CD4-positive, alpha-beta T cell (primary cell): ENCODE data around the gene RNASE8. TPM values are rescaled to one million over a fixed set of nuclear protein-coding genes. Genes with fewer than 3 reads are reported as not detected.

Experiments used
- ATAC-seq: fragments of 200-7000 bp; cut with Tn5 transposase; one replicate; pipeline ENCODE4 v1.10.0; 2022; ENCODE audit warnings: mild to moderate bottlenecking; ENCODE audit not compliant: poor library complexity
- CTCF ChIA-PET: fragments of 350-600 bp; sonication (Branson Sonifier 250); formaldehyde crosslinking; loops from one replicate; lab custom pipeline; 2021; ENCODE audit warnings: antibody characterized with exemption, inconsistent platforms; lab: Charles Lee
- POLR2A ChIA-PET: fragments of 350-600 bp; sonication (Branson Sonifier 250); formaldehyde crosslinking; loops from one replicate; lab custom pipeline; 2021; ENCODE audit warnings: antibody characterized with exemption, inconsistent platforms; lab: Charles Lee
- DNase-seq, 14 experiments: peaks; one replicate each; pipeline ENCODE4 v3.0.0-alpha.2; 2013 to 2020; ENCODE audit warnings: mixed read lengths in 2 of 14
- H3K27ac ChIP-seq, 2 donors: one replicate each; pipeline versions ENCODE4 v1.5.1 to v1.7.0; 2013; ENCODE audit warnings: low read length in 2 of 2, low read depth in 1 of 2, mild to moderate bottlenecking in 1 of 2
- H3K27me3 ChIP-seq, 2 experiments: 1 replicate in 1 of 2; 2 replicates in 1 of 2; pipeline versions ENCODE4 v1.6.1 to v1.7.0; 2013; ENCODE audit warnings: low read length in 2 of 2, control low read depth in 1 of 2, mild to moderate bottlenecking in 1 of 2, moderate library complexity in 1 of 2; ENCODE audit not compliant: insufficient read depth in 2 of 2, control insufficient read depth in 1 of 2
- H3K36me3 ChIP-seq: one replicate; pipeline ENCODE4 v1.6.1; 2013; ENCODE audit warnings: low read length, control low read depth; ENCODE audit not compliant: insufficient read depth
- H3K4me1 ChIP-seq: one replicate; pipeline ENCODE4 v1.6.1; 2013; ENCODE audit warnings: low read length, control low read depth; ENCODE audit not compliant: insufficient read depth
- H3K4me3 ChIP-seq: one replicate; pipeline ENCODE4 v1.5.1; 2013; ENCODE audit warnings: mild to moderate bottlenecking, low read length, moderate library complexity
- H3K9me3 ChIP-seq, 2 experiments: 1 replicate in 1 of 2; 2 replicates in 1 of 2; pipeline versions ENCODE4 v1.6.1 to v1.7.0; 2013; ENCODE audit warnings: low read length in 2 of 2, mild to moderate bottlenecking in 2 of 2, control low read depth in 1 of 2, moderate library complexity in 1 of 2; ENCODE audit not compliant: control insufficient read depth in 1 of 2, insufficient read depth in 1 of 2
- H3K27ac Mint-ChIP-seq: one replicate; pipeline ENCODE4 v1.8.0; 2020; ENCODE audit warnings: mixed read lengths
- H3K27me3 Mint-ChIP-seq: one replicate; pipeline ENCODE4 v1.8.0; 2021; ENCODE audit warnings: mixed read lengths
- H3K36me3 Mint-ChIP-seq: one replicate; pipeline ENCODE4 v1.8.0; 2021; ENCODE audit warnings: low read depth, mixed read lengths
- H3K4me1 Mint-ChIP-seq: one replicate; pipeline ENCODE4 v1.8.0; 2021; ENCODE audit warnings: low read depth, mixed read lengths
- H3K4me3 Mint-ChIP-seq: one replicate; pipeline ENCODE4 v1.8.0; 2020; ENCODE audit warnings: mild to moderate bottlenecking, mixed read lengths
- H3K9me3 Mint-ChIP-seq: one replicate; pipeline ENCODE4 v1.8.0; 2020; ENCODE audit warnings: mixed read lengths
- CTCF ChIP-seq: fragments of 200-600 bp; IDR thresholded peaks from one replicate; pipeline ENCODE4 v1.8.0; 2022; ENCODE audit warnings: antibody characterized with exemption, mild to moderate bottlenecking
- intact Hi-C, 2 experiments: fragments of 100-400 bp; cut with DNase I in 1 of 2; cut with micrococcal nuclease in 1 of 2; formaldehyde crosslinking; loops; one replicate each; pipeline versions ENCODE4 v1.15.1 to v1.9.0; 2023 to 2025; cut with DNase I, micrococcal nuclease
- total RNA-seq, 174 experiments: library from RNA in 2 of 174; stranded (reverse) in 2 of 174; gene quantifications; one replicate each; pipeline ENCODE4 v1.2.3 and lab custom pipeline; 2021 to 2026

The RNASE8 gene
- total RNA-seq, 2 experiments from 2014 or later: not detected

DNA sequence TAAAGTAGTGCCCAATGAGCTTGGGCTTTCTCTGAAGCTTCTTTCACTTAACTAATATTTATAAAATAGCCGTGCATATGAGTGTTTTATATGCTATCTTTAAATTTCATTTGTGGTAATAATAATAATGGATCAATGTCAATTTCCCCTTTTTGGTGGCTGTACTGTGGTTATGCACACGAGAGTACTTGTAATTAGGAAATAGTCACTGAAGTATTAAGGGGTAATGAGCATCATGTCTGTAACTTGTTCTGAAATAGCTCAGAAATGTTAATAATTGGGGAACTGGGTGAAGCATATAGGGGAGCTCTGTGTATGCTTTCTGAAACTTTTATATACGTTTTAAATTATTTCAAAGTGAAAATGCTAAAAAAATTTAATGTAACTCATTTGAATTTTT, 7.0 kb upstream of the RNASE8 start:
- H3K4me3 Mint-ChIP-seq: no peak overlapping the region
- Histone ChIP-seq H3K9me3 (no peaks in the 10 kb centered on the region), H3K4me3 (no peak overlapping the region), H3K27ac (no peak overlapping the region), H3K4me1 (no peaks in the 10 kb centered on the region), H3K27me3 (no peaks in the 10 kb centered on the region), H3K36me3 (no peaks in the 10 kb centered on the region)
- no peak overlapping the region for H3K27ac Mint-ChIP-seq
- no peaks in the 10 kb centered on the region for H3K36me3 Mint-ChIP-seq
- no peaks in the 10 kb centered on the region for H3K4me1 Mint-ChIP-seq
- DNase-seq: no peak
- H3K9me3 Mint-ChIP-seq: no peaks in the 10 kb centered on the region
- CTCF ChIA-PET: no interaction called here
- intact Hi-C loops: no loop called here
- POLR2A ChIA-PET: no interaction called here
- H3K27me3 Mint-ChIP-seq: peaks cover 16% of the 10 kb centered on the region
- TF ChIP-seq CTCF: no peak
- ATAC-seq: no peak

DNA sequence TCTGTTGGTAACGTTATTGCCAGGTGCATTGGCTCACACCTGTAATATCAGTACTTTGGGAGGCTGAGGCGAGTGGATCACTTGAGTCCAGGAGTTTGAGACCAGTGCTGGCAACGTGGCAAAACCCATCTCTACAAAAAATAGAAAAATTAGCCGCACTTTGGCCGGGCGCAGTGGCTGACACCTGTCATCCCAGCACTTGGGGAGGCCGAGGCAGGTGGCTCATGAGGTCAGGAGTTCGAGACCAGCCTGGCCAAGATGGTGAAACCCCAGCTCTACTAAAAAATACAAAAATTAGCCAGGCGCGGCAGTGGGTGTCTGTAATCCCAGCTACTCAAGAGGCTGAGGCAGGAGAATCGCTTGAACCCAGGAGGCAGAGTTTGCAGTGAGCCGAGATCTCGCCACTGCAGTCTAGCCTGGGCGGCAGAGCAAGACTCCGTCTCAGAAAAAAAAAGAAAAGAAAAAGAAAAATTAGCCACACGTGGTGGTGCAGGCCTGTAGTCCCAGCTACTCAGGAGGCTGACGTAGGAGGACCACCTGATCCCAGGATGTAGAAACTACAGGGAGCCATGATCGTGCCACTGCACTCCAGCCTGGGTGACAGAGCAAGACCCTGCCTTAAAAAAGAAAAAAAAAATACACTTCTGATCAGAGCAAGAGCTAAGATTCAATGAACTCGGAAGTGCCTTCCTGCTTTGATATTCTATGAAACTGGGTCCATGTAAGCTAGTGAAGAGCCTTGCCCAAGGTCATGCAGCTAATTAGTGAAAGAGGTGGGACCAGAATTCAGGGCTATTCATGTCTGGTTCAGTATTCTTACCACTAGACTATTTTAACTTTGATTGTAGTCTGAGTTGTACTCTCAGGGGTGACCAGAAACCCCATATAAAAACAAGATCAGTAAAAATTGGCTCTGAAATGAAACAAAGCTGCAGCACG, 4.2 kb upstream of the RNASE8 start:
- H3K4me3 Mint-ChIP-seq: no peak overlapping the region
- H3K27ac Mint-ChIP-seq: no peak overlapping the region
- Histone ChIP-seq H3K27ac (no peak overlapping the region), H3K4me1 (no peaks in the 10 kb centered on the region), H3K36me3 (no peaks in the 10 kb centered on the region), H3K27me3 (no peaks in the 10 kb centered on the region), H3K9me3 (no peaks in the 10 kb centered on the region), H3K4me3 (no peak overlapping the region)
- DNase-seq (no peak), ATAC-seq (no peak)
- no peak for TF ChIP-seq CTCF
- H3K27me3 Mint-ChIP-seq: peaks cover 14% of the 10 kb centered on the region
- no peaks in the 10 kb centered on the region for H3K9me3 Mint-ChIP-seq
- H3K36me3 Mint-ChIP-seq: no peaks in the 10 kb centered on the region
- ChIA-PET POLR2A (no interaction called here), CTCF (no interaction called here)
- intact Hi-C loops: no loop called here
- no peaks in the 10 kb centered on the region for H3K4me1 Mint-ChIP-seq

DNA sequence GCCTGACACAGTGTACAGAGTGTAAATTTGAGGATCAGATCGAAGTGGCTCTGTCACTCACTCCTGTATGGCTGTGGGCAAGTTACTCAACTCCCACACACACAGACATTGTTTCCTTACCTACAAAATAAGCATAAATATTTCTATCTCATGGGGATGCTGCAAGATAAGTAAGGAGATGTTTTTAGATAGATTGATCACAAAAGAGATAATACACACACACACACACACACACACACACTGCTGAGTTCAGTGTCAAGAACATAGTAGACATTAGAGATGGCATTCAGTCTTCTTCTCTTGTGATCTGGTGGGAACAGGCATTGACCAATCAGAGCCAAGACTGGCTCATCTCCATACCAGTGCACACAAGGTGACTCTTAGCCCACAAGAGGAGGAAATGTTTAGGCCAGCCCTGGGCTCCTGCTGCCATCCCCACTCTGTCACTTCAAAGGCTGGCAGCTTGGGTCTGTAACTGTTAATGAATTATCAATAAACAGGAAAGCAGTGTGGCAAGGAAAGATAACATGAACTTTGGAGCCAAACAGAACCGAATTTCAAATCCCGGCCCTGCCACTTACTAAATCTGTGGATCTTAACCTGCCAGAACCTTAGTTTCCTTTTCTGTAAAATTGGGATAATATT, 3.4 kb upstream of the RNASE8 start:
- H3K27me3 ChIP-seq: no peaks in the 10 kb centered on the region
- TF ChIP-seq CTCF: no peak
- H3K4me1 ChIP-seq: no peaks in the 10 kb centered on the region
- no peak overlapping the region for H3K4me3 ChIP-seq
- ATAC-seq: no peak
- no peak for DNase-seq
- ChIA-PET POLR2A (no interaction called here), CTCF (no interaction called here)
- H3K36me3 ChIP-seq: no peaks in the 10 kb centered on the region
- H3K27ac ChIP-seq: no peak overlapping the region
- Mint-ChIP-seq H3K36me3 (no peaks in the 10 kb centered on the region), H3K27me3 (peaks cover 12% of the 10 kb centered on the region), H3K9me3 (no peaks in the 10 kb centered on the region), H3K27ac (no peak overlapping the region), H3K4me3 (no peak overlapping the region), H3K4me1 (no peaks in the 10 kb centered on the region)
- intact Hi-C loops: no loop called here
- no peaks in the 10 kb centered on the region for H3K9me3 ChIP-seq
